Mesothelial cell of epicardium (in vitro differentiated cells): ENCODE measurements around the gene TMEM45A. TPM values are rescaled to one million over a fixed set of nuclear protein-coding genes. Genes with fewer than 3 reads are reported as not detected.

Experiments used
- DNase-seq, 2 experiments: peaks; one replicate each; pipeline ENCODE4 v3.0.0; 2021; ENCODE audit warnings: low spot score in 2 of 2; ENCODE audit not compliant: unreplicated experiment in 2 of 2
- H3K27ac Mint-ChIP-seq: 2 replicates; pipeline ENCODE4 v1.8.0; 2021; ENCODE audit warnings: mixed read lengths
- H3K27me3 Mint-ChIP-seq: 2 replicates; pipeline ENCODE4 v1.8.0; 2021; ENCODE audit warnings: low read depth, mixed read lengths
- H3K36me3 Mint-ChIP-seq: 2 replicates; pipeline ENCODE4 v1.8.0; 2021; ENCODE audit warnings: mixed read lengths
- H3K4me1 Mint-ChIP-seq: 2 replicates; pipeline ENCODE4 v1.8.0; 2021; ENCODE audit warnings: mixed read lengths
- H3K4me3 Mint-ChIP-seq: 2 replicates; pipeline ENCODE4 v1.8.0; 2021; ENCODE audit warnings: mild to moderate bottlenecking, moderate library complexity, mixed read lengths
- H3K9me3 Mint-ChIP-seq: 2 replicates; pipeline ENCODE4 v1.8.0; 2021; ENCODE audit warnings: mixed read lengths
- total RNA-seq: library from RNA; stranded (reverse); gene quantifications from 3 replicates; pipeline ENCODE4 v1.2.1, GENCODE V29; 2021
- TF ChIP-seq, protein P1 (sequence below): fragments of 200-600 bp; sonication (generic); IDR thresholded peaks from one replicate; pipeline ENCODE4 v1.5.0; 2021; ENCODE audit warnings: antibody characterized with exemption; ENCODE audit not compliant: unreplicated experiment

The TMEM45A gene
- total RNA-seq, 1 donor from 2014 or later = 25.7 TPM

GRCh38 chr3:100586832-100587231, 94.4 kb downstream of the TMEM45A start:
- Mint-ChIP-seq H3K27me3 (peaks cover 1% of the 10 kb centered on the region), H3K27ac (no peak overlapping the region), H3K36me3 (no peaks in the 10 kb centered on the region), H3K4me3 (no peak overlapping the region), H3K4me1 (peaks cover 5% of the 10 kb centered on the region), H3K9me3 (peaks cover 26% of the 10 kb centered on the region)
- TF ChIP-seq, protein P1, sequence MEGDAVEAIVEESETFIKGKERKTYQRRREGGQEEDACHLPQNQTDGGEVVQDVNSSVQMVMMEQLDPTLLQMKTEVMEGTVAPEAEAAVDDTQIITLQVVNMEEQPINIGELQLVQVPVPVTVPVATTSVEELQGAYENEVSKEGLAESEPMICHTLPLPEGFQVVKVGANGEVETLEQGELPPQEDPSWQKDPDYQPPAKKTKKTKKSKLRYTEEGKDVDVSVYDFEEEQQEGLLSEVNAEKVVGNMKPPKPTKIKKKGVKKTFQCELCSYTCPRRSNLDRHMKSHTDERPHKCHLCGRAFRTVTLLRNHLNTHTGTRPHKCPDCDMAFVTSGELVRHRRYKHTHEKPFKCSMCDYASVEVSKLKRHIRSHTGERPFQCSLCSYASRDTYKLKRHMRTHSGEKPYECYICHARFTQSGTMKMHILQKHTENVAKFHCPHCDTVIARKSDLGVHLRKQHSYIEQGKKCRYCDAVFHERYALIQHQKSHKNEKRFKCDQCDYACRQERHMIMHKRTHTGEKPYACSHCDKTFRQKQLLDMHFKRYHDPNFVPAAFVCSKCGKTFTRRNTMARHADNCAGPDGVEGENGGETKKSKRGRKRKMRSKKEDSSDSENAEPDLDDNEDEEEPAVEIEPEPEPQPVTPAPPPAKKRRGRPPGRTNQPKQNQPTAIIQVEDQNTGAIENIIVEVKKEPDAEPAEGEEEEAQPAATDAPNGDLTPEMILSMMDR = no peak
- DNase-seq = no peak

DNA sequence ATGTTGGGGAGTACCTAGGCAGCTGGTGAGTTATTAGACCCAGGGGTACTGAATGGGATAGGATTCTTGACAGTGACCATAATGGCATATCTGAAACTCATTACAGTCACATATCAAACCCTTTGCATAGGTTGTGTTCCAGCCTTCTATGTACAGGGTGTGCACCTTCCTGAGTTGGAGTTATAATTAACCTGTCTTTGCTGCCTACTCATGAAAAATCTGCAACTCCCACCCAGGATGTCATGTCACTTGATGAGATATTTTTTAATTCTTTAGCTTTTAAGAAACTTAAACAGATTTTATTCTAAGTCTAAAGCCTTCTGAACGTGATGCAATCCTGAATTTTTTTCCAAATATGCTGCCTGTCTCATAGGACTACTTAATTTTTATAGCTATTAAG, 95.8 kb downstream of the TMEM45A start:
- Mint-ChIP-seq H3K4me1 (peaks cover 5% of the 10 kb centered on the region), H3K4me3 (no peak overlapping the region), H3K27me3 (peaks cover 1% of the 10 kb centered on the region), H3K27ac (no peak overlapping the region), H3K9me3 (peaks cover 22% of the 10 kb centered on the region), H3K36me3 (no peaks in the 10 kb centered on the region)
- no peak for DNase-seq
- TF ChIP-seq, protein P1 = no peak

DNA sequence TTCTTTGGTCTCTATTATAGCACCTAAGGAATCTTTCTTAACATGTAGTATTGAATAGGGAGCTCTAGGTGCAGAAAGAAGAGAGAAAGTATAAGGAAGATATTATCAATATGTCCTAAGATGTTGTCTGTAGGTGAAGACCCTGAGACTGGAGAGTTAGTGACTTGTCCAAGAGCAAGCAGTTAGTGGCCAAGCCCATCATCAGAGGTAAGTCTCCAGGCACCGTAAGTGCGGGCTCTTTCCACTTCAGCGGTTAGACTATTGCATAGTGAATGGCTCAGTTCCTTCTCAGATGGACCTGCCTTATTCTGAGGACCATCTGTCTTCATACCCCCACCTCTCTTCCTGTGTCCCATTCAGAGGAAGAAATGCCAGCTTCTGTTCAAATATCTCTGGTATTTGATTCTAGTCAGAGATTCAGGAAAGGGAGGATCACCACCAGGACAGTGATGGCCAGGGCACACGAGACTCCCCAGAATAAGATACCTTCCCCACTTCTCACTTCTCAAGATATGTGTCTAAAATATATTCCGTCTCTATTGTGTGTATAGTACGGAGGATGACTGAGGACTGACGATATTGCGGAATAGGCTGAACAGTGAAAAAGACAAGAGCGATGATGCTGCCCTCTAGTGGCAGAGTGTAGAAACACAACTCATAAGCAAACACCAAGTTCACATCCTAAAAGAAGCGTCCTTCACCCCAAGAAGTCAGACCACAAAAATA, 97.9 kb downstream of the TMEM45A start:
- Mint-ChIP-seq H3K4me3 (peak overlapping the region; percentile 35), H3K36me3 (no peaks in the 10 kb centered on the region), H3K27ac (no peak overlapping the region), H3K9me3 (peaks cover 11% of the 10 kb centered on the region), H3K27me3 (peaks cover 1% of the 10 kb centered on the region), H3K4me1 (peaks cover 3% of the 10 kb centered on the region)
- TF ChIP-seq, protein P1 = peak; percentile 94
- peak in 1 of 2 experiments; percentile 61 for DNase-seq

DNA sequence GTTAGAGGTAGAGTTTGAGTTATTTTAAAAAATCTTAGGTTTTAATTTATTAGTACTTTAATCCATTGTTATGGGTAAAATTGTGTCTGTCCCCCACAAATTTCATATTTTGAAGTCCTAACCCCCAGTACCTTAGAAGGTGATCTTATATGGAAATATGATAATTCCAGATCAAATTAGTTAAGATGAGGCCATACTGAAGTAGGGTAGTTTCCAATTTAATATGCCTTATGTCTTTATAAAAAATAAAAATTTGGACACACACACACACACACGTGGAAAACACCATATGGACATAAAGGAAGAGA, 98.4 kb downstream of the TMEM45A start:
- Mint-ChIP-seq H3K36me3 (no peaks in the 10 kb centered on the region), H3K27ac (no peak overlapping the region), H3K4me1 (peaks cover 3% of the 10 kb centered on the region), H3K4me3 (no peak overlapping the region), H3K9me3 (peaks cover 7% of the 10 kb centered on the region), H3K27me3 (peaks cover 6% of the 10 kb centered on the region)
- TF ChIP-seq, protein P1 = peak; percentile 49
- DNase-seq = no peak

DNA sequence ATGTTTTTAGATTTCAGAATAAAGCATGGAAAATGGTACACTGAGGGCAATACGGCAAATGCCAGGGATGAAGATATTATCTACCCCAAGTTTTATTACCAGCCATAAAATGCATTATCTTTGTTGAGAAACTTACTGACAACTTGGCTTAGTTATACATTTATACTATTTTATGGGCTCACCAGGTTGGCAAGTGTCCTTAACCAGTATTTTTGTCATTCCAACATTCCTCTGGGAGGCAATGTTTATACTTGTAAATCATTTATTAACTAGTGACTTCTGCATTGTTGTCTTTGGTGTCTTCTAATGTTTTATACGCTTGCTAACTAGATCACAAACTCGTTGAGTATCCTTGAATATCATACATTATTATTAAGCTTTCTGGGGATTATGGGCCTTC, 99.0 kb downstream of the TMEM45A start:
- DNase-seq = no peak
- Mint-ChIP-seq H3K9me3 (peaks cover 2% of the 10 kb centered on the region), H3K27me3 (peaks cover 11% of the 10 kb centered on the region), H3K4me3 (no peak overlapping the region), H3K27ac (no peak overlapping the region), H3K36me3 (no peaks in the 10 kb centered on the region), H3K4me1 (peaks cover 3% of the 10 kb centered on the region)
- TF ChIP-seq, protein P1 = no peak
